ENCODE data around the gene MYRIP.

DNA sequence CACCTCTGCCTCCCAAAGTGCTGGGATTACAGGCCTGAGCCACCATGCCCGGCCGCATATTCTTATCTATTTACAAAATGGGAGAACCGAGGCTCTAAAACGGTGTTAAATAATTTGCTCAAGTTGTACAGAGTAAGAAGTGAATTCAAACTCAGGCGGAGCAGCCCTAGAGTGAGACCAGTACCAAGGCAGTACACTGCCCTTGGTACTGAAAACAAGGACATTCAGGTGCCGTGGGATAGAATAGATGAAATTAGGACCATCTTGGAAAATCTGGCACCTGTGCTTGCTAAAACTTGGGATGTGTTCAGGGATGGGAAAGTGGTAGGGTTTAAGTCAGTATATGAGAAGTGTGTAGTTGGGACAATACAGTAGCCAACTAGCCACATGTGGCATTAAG lies 100.7 kb downstream of the MYRIP start:
- TF ChIP-seq, protein P1, sequence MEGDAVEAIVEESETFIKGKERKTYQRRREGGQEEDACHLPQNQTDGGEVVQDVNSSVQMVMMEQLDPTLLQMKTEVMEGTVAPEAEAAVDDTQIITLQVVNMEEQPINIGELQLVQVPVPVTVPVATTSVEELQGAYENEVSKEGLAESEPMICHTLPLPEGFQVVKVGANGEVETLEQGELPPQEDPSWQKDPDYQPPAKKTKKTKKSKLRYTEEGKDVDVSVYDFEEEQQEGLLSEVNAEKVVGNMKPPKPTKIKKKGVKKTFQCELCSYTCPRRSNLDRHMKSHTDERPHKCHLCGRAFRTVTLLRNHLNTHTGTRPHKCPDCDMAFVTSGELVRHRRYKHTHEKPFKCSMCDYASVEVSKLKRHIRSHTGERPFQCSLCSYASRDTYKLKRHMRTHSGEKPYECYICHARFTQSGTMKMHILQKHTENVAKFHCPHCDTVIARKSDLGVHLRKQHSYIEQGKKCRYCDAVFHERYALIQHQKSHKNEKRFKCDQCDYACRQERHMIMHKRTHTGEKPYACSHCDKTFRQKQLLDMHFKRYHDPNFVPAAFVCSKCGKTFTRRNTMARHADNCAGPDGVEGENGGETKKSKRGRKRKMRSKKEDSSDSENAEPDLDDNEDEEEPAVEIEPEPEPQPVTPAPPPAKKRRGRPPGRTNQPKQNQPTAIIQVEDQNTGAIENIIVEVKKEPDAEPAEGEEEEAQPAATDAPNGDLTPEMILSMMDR (IDR thresholded peaks at IDR 0.05): no peak
- no peak for TF ChIP-seq POLR2A (IDR thresholded peaks at IDR 0.05)
